HCT116 (cell line): ENCODE results near the gene COTL1.

Source experiments
- CTCF ChIP-seq, 3 experiments: fragments of 200-600 bp in 1 of 3; sonication (generic) in 1 of 3; IDR thresholded peaks in 2 of 3; conservative IDR thresholded peaks in 1 of 3; 2 replicates each; pipeline ENCODE4 v1.5.1; 2012 to 2017; ENCODE audit warnings: low read depth in 2 of 3, low read length in 2 of 3, antibody characterized with exemption in 1 of 3, borderline replicate concordance in 1 of 3, control low read depth in 1 of 3, mild to moderate bottlenecking in 1 of 3, mixed read lengths in 1 of 3, mixed run types in 1 of 3, moderate library complexity in 1 of 3; ENCODE audit not compliant: insufficient read depth in 1 of 3
- EZH2 ChIP-seq: fragments of 200-600 bp; sonication (generic); IDR thresholded peaks from 2 replicates; pipeline ENCODE4 v1.6.1; 2017; ENCODE audit warnings: antibody characterized with exemption, mixed run types
- POLR2AphosphoS5 ChIP-seq: IDR thresholded peaks from 2 replicates; pipeline ENCODE4 v1.6.1; 2011; ENCODE audit warnings: mild to moderate bottlenecking, low read depth, low read length, moderate library complexity
- SRF ChIP-seq: IDR thresholded peaks from 2 replicates; pipeline ENCODE4 v1.6.1; 2012; ENCODE audit warnings: low read depth
- YY1 ChIP-seq: IDR thresholded peaks from 2 replicates; pipeline ENCODE4 v1.6.1; 2011; ENCODE audit warnings: low read length, low read depth, moderate library complexity, mild to moderate bottlenecking; ENCODE audit not compliant: insufficient replicate concordance; ENCODE audit errors: extremely low read depth
- TF ChIP-seq, protein P1 (sequence below): IDR thresholded peaks from 2 replicates; pipeline ENCODE4 v1.6.1; 2011; ENCODE audit warnings: mild to moderate bottlenecking, low read length, moderate library complexity; ENCODE audit not compliant: insufficient replicate concordance; ENCODE audit errors: extremely low read depth

- TF ChIP-seq CTCF (IDR thresholded peaks at IDR 0.05 in 2 of 3, conservative IDR thresholded peaks at IDR 0.05 in 1 of 3; ENCODE audit: borderline replicate concordance in 1 of 3, insufficient read depth in 1 of 3, low read depth in 2 of 3, low read length in 2 of 3) (no peak), SRF (no peak), POLR2AphosphoS5 (no peak), YY1 (no peak), EZH2 (no peak)
- TF ChIP-seq, protein P1, sequence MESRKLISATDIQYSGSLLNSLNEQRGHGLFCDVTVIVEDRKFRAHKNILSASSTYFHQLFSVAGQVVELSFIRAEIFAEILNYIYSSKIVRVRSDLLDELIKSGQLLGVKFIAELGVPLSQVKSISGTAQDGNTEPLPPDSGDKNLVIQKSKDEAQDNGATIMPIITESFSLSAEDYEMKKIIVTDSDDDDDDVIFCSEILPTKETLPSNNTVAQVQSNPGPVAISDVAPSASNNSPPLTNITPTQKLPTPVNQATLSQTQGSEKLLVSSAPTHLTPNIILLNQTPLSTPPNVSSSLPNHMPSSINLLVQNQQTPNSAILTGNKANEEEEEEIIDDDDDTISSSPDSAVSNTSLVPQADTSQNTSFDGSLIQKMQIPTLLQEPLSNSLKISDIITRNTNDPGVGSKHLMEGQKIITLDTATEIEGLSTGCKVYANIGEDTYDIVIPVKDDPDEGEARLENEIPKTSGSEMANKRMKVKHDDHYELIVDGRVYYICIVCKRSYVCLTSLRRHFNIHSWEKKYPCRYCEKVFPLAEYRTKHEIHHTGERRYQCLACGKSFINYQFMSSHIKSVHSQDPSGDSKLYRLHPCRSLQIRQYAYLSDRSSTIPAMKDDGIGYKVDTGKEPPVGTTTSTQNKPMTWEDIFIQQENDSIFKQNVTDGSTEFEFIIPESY = no peak
Measured at GRCh38 chr16:84631153-84631466, 13.2 kb upstream of the COTL1 start.
